PC-3 (cell line): ENCODE measurements around the gene PRTFDC1.

ENCODE experiments used
- EZH2 ChIP-seq: fragments of 300-600 bp; sonication (generic); IDR thresholded peaks from one replicate; pipeline ENCODE4 v1.6.1; 2017; ENCODE audit warnings: antibody characterized with exemption, mild to moderate bottlenecking, low read length; ENCODE audit not compliant: unreplicated experiment
- EZH2phosphoT487 ChIP-seq: fragments of 300-600 bp; sonication (generic); IDR thresholded peaks from 2 replicates; pipeline ENCODE4 v1.6.1; 2018; ENCODE audit warnings: mild to moderate bottlenecking, antibody characterized with exemption, low read length, borderline replicate concordance
- TF ChIP-seq, protein P1 (sequence below): fragments of 300-600 bp; sonication (generic); conservative IDR thresholded peaks from 2 replicates; pipeline ENCODE4 v1.5.1; 2017; ENCODE audit warnings: antibody characterized with exemption, low read depth, mild to moderate bottlenecking, low read length

DNA sequence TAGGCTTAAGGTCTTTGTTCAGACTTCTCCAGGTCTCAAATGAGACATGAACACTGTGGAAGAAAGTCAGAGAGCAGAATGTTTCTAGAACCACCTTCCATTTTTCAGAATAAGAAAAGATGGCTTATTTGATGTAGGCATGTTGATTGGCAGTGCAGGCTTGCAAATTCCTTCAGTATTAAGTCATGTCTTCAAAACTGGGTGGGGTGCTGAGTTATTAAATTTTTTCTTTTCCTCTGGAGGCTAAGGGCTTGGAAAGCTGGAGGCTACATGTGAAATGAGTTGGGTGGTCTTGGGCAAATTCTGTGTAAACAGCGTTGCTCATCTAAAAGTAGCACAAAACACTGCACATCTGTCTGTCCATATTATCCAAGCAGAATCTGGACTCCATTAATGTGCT, 62.8 kb downstream of the PRTFDC1 start:
- TF ChIP-seq, protein P1, sequence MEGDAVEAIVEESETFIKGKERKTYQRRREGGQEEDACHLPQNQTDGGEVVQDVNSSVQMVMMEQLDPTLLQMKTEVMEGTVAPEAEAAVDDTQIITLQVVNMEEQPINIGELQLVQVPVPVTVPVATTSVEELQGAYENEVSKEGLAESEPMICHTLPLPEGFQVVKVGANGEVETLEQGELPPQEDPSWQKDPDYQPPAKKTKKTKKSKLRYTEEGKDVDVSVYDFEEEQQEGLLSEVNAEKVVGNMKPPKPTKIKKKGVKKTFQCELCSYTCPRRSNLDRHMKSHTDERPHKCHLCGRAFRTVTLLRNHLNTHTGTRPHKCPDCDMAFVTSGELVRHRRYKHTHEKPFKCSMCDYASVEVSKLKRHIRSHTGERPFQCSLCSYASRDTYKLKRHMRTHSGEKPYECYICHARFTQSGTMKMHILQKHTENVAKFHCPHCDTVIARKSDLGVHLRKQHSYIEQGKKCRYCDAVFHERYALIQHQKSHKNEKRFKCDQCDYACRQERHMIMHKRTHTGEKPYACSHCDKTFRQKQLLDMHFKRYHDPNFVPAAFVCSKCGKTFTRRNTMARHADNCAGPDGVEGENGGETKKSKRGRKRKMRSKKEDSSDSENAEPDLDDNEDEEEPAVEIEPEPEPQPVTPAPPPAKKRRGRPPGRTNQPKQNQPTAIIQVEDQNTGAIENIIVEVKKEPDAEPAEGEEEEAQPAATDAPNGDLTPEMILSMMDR = no peak
- no peak for TF ChIP-seq EZH2
- no peak for TF ChIP-seq EZH2phosphoT487
